DOHH2 (cell line): ENCODE measurements around the gene ATAD3C.
"Not testable (repeated sequence)": the region's sequence is repeated elsewhere in the genome, so short reads cannot be mapped to it uniquely, and the experiment has no call there.

Experiments used
- H3F3A ChIP-seq: fragments of 200-600 bp; sonication (generic), shearing (Covaris generic); 2 replicates; pipeline ENCODE4 v1.6.0; 2016; ENCODE audit warnings: antibody characterized with exemption, mild to moderate bottlenecking; ENCODE audit not compliant: control insufficient read depth, insufficient read depth
- H3K27ac ChIP-seq: fragments of 200-600 bp; sonication (generic); 2 replicates; pipeline ENCODE4 v1.5.1; 2014; ENCODE audit warnings: low read depth, mild to moderate bottlenecking, low read length, moderate library complexity
- H3K27me3 ChIP-seq: fragments of 200-600 bp; sonication (generic); 2 replicates; pipeline ENCODE4 v1.6.1; 2014; ENCODE audit warnings: mild to moderate bottlenecking, low read length, mixed read lengths; ENCODE audit not compliant: control insufficient read depth
- H3K36me3 ChIP-seq: fragments of 200-600 bp; sonication (generic); 2 replicates; pipeline ENCODE4 v1.6.1; 2014; ENCODE audit warnings: mild to moderate bottlenecking, low read length, moderate library complexity, mixed read lengths; ENCODE audit not compliant: control insufficient read depth
- H3K4me1 ChIP-seq: fragments of 200-600 bp; sonication (generic); 2 replicates; pipeline ENCODE4 v1.6.1; 2014; ENCODE audit warnings: mild to moderate bottlenecking, low read length, mixed read lengths; ENCODE audit not compliant: control insufficient read depth
- H3K4me2 ChIP-seq: fragments of 200-600 bp; sonication (generic); 2 replicates; pipeline ENCODE4 v1.6.0; 2014; ENCODE audit warnings: mild to moderate bottlenecking, low read length, moderate library complexity
- H3K4me3 ChIP-seq: fragments of 200-600 bp; sonication (generic); 2 replicates; pipeline ENCODE4 v1.5.1; 2014; ENCODE audit warnings: mild to moderate bottlenecking, low read length, mixed read lengths
- H3K79me2 ChIP-seq: fragments of 200-600 bp; sonication (generic); 2 replicates; pipeline ENCODE4 v1.6.1; 2014; ENCODE audit warnings: mild to moderate bottlenecking, low read length, mixed read lengths; ENCODE audit not compliant: control insufficient read depth
- H3K9me2 ChIP-seq: fragments of 200-600 bp; sonication (generic); replicated peaks from 2 replicates; pipeline ENCODE4 v1.6.1; 2014; ENCODE audit warnings: mild to moderate bottlenecking, low read length, mixed read lengths; ENCODE audit not compliant: control insufficient read depth
- H3K9me3 ChIP-seq: fragments of 200-600 bp; sonication (generic); 2 replicates; pipeline ENCODE4 v1.6.1; 2014; ENCODE audit warnings: antibody characterized with exemption, low read length, mixed read lengths; ENCODE audit not compliant: control insufficient read depth, insufficient read depth
- H4K20me1 ChIP-seq: fragments of 200-600 bp; sonication (generic); 2 replicates; pipeline ENCODE4 v1.6.0; 2014; ENCODE audit warnings: low read depth, mild to moderate bottlenecking, antibody characterized with exemption, low read length, moderate library complexity; ENCODE audit not compliant: control insufficient read depth, insufficient read depth
- EZH2phosphoT487 ChIP-seq: fragments of 200-600 bp; sonication (generic); IDR thresholded peaks from 2 replicates; pipeline ENCODE4 v1.6.1; 2017; ENCODE audit warnings: borderline replicate concordance, mild to moderate bottlenecking, antibody characterized with exemption, low read length, moderate library complexity, mixed read lengths
- TF ChIP-seq, protein P1 (sequence below): fragments of 200-600 bp; sonication (generic); IDR thresholded peaks from one replicate; pipeline ENCODE4 v1.5.1; 2014; ENCODE audit warnings: antibody characterized with exemption, mild to moderate bottlenecking, low read depth, low read length; ENCODE audit not compliant: poor library complexity, severe bottlenecking

ATAD3C gene

DNA sequence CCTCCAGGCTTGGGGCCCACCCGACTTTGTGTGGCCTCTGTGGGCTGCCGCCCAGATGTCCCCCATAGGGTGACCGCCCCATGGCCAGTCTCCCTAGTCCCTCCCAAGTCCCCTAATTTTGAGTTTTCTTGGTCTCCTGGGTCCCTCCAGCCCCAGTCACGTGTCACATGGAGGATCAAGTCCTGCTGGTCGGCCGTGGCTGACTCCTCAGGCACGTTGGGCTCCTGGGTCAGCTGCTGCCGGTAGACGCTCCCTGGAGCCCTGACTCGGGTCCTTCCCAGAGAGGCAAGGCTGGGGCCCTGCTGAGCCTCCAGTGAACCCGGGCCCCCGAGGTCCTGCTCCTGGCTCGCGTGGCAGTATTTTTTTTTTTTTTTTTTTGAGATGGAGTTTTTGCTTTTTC lies 10.2 kb downstream of the ATAD3C start:
- not testable (repeated sequence) for H3K36me3 ChIP-seq, H3K9me2 ChIP-seq, H3K27me3 ChIP-seq, H3F3A ChIP-seq, H3K9me3 ChIP-seq, H3K4me2 ChIP-seq, H3K27ac ChIP-seq, H3K79me2 ChIP-seq, H3K4me3 ChIP-seq, H4K20me1 ChIP-seq
- peaks cover 26% of the 10 kb centered on the region for H3K4me1 ChIP-seq

DNA sequence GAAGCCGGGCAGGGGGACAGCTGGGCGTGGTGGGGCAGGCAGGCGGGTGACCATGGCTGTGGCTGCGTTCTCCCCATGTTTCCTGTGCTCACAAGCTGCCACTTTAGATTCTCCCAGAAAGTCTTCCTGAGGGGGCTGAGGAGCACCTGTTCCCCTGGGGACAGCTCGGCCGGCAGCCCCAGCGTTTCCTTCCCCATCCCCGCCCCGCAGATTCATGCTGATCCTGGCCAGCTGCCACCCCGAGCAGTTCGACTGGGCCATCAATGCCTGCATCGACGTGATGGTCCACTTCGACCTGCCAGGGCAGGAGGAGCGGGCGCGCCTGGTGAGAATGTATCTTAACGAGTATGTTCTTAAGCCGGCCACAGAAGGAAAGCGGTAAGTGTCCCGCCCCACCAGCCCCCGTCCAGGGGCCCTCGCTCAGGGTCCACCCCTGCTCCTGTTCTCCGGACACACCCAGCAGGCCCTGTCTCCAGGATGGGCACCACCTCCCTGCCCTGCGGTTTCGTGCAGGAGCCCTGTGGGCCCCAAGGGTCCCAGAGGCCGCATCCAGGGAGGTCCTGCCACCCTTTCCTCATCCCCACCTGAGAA lies 11.1 kb downstream of the ATAD3C start:
- no peaks in the 10 kb centered on the region for H3K9me2 ChIP-seq
- no peak for TF ChIP-seq EZH2phosphoT487
- TF ChIP-seq, protein P1, sequence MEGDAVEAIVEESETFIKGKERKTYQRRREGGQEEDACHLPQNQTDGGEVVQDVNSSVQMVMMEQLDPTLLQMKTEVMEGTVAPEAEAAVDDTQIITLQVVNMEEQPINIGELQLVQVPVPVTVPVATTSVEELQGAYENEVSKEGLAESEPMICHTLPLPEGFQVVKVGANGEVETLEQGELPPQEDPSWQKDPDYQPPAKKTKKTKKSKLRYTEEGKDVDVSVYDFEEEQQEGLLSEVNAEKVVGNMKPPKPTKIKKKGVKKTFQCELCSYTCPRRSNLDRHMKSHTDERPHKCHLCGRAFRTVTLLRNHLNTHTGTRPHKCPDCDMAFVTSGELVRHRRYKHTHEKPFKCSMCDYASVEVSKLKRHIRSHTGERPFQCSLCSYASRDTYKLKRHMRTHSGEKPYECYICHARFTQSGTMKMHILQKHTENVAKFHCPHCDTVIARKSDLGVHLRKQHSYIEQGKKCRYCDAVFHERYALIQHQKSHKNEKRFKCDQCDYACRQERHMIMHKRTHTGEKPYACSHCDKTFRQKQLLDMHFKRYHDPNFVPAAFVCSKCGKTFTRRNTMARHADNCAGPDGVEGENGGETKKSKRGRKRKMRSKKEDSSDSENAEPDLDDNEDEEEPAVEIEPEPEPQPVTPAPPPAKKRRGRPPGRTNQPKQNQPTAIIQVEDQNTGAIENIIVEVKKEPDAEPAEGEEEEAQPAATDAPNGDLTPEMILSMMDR, result no peak
- H3K4me2 ChIP-seq, result no peak overlapping the region
- no peaks in the 10 kb centered on the region for H4K20me1 ChIP-seq
- H3K79me2 ChIP-seq, result no peaks in the 10 kb centered on the region
- no peak overlapping the region for H3K4me3 ChIP-seq
- H3K9me3 ChIP-seq, result peaks cover 9% of the 10 kb centered on the region
- peaks cover 30% of the 10 kb centered on the region for H3K4me1 ChIP-seq
- no peaks in the 10 kb centered on the region for H3F3A ChIP-seq
- no peak overlapping the region for H3K27ac ChIP-seq
- no peaks in the 10 kb centered on the region for H3K36me3 ChIP-seq
- H3K27me3 ChIP-seq, result peaks cover 15% of the 10 kb centered on the region

DNA sequence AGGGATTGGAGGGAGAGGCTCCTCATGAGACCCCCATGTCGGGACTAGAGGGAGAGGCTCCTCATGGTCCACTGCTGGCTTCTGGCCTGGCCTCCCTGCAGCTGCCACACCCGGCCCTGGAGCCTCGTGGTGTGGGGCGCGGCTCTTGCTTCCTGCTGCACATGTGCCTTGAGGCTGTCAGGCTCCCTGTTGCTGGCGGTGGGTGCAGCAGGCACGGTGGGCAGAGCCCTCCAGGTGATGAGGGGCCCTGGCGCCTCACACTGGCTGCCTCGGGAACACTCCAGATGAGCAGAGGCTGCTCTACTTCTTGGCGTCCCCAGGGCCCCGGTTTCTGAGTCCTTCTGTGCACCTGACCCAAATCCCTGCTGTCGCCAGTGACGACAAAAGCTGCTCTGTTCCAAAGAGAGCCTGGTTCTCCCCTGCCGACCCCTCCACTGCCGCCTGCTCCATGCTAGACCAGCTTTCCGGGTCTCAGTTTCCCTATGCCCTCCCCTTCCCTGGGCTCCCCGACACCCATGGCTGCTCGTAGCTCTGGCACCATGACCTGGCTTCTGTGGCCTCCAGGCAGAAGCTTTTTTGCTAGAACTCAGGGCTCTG lies 12.3 kb downstream of the ATAD3C start:
- Histone ChIP-seq H3K36me3 (no peaks in the 10 kb centered on the region), H4K20me1 (no peaks in the 10 kb centered on the region), H3K27ac (peak overlapping the region; percentile 41), H3K4me1 (peaks cover 30% of the 10 kb centered on the region), H3K9me3 (peaks cover 9% of the 10 kb centered on the region), H3K9me2 (no peaks in the 10 kb centered on the region), H3K79me2 (no peaks in the 10 kb centered on the region), H3K4me3 (peak overlapping the region; percentile 41), H3K4me2 (peak overlapping the region; percentile 58), H3F3A (no peaks in the 10 kb centered on the region), H3K27me3 (peaks cover 18% of the 10 kb centered on the region)
- TF ChIP-seq, protein P1, result no peak
- TF ChIP-seq EZH2phosphoT487, result no peak

DNA sequence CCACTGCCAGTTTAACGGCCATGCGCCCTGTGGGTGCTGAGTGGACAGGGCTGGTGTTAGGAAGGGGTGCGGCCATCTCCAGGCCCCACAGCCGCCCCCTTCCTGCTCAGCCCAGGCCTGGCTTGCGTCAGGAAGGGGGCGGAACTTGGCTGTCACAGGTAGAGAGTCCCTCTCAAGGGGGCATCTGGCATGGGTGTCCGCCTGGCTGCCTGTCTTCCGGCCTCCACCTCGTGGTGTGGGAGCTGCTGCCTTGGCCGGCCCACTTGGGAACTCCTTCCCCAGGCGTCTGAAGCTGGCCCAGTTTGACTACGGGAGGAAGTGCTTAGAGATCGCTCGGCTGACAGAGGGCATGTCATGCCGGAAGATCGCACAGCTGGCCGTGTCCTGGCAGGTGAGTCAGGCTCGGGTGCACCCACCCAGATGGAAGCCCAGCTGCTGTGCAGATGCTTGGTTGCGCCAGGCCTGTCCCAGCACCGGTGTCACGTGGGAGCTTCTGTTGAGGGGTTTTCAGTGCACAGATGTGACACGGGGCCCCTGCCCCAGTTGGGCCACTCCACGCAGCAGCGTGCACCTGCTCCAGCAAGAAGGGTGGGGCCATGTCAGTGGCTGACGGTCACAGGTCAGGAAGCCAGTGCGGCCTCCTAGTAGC lies 13.0 kb downstream of the ATAD3C start:
- Histone ChIP-seq H3K9me3 (peaks cover 9% of the 10 kb centered on the region), H4K20me1 (no peaks in the 10 kb centered on the region), H3K79me2 (no peaks in the 10 kb centered on the region), H3K27ac (peak overlapping the region; percentile 41), H3K36me3 (no peaks in the 10 kb centered on the region), H3K4me2 (peak overlapping the region; percentile 58), H3K9me2 (no peaks in the 10 kb centered on the region), H3K4me1 (peaks cover 30% of the 10 kb centered on the region), H3F3A (no peaks in the 10 kb centered on the region), H3K27me3 (peaks cover 18% of the 10 kb centered on the region), H3K4me3 (peak overlapping the region; percentile 41)
- TF ChIP-seq EZH2phosphoT487, result no peak
- TF ChIP-seq, protein P1, result no peak
